DMS53 treated with DMSO at 0.1 percent for 48 hours (cell line): ENCODE measurements around the gene LRP3.
"Not testable (repeated sequence)": the region's sequence is repeated elsewhere in the genome, so short reads cannot be mapped to it uniquely, and the experiment has no call there.

Source experiments
- DNase-seq: peaks from one replicate; lab custom pipeline; 2025; ENCODE audit not compliant: unreplicated experiment; lab: John Stamatoyannopoulos, UW

LRP3 gene

GRCh38 chr19:33175886-33176669 is 18.1 kb upstream of the LRP3 start:
- DNase-seq, result no peak

GRCh38 chr19:33176670-33177416 is 17.3 kb upstream of the LRP3 start:
- peak; percentile 100 for DNase-seq

- DNase-seq, result peak; percentile 83
Observed at GRCh38 chr19:33177417-33177979, 16.6 kb upstream of the LRP3 start.

GRCh38 chr19:33186431-33187182 is 7.5 kb upstream of the LRP3 start:
- DNase-seq, result no peak

GRCh38 chr19:33187183-33187540 is 7.0 kb upstream of the LRP3 start:
- DNase-seq, result no peak

GRCh38 chr19:33189453-33189852 is 4.7 kb upstream of the LRP3 start:
- no peak for DNase-seq

GRCh38 chr19:33191092-33191491 is 3.0 kb upstream of the LRP3 start:
- DNase-seq, result not testable (repeated sequence)

- no peak for DNase-seq
Observed at GRCh38 chr19:33191501-33191900, 2.6 kb upstream of the LRP3 start.

- DNase-seq, result no peak
Observed at GRCh38 chr19:33192010-33192409, 2.1 kb upstream of the LRP3 start.

GRCh38 chr19:33193269-33193864 is 763 bp upstream of the LRP3 start:
- no peak for DNase-seq

GRCh38 chr19:33194532-33194885 is 379 bp downstream of the LRP3 start:
- no peak for DNase-seq

GRCh38 chr19:33194886-33195644 is 935 bp downstream of the LRP3 start:
- DNase-seq, result no peak

- no peak for DNase-seq
Observed at GRCh38 chr19:33195645-33196347, 1.7 kb downstream of the LRP3 start.

- no peak for DNase-seq
Observed at GRCh38 chr19:33196446-33197193, 2.5 kb downstream of the LRP3 start.

GRCh38 chr19:33197591-33198000 is 3.5 kb downstream of the LRP3 start:
- no peak for DNase-seq

- no peak for DNase-seq
Observed at GRCh38 chr19:33198169-33198568, 4.0 kb downstream of the LRP3 start.

GRCh38 chr19:33199441-33200265 is 5.5 kb downstream of the LRP3 start:
- DNase-seq, result no peak

GRCh38 chr19:33201473-33201872 is 7.3 kb downstream of the LRP3 start:
- DNase-seq, result no peak
